ACC112 (cell line): Measurements from ENCODE around the gene VTI1A.

Experiments used
- H2AFZ ChIP-seq: fragments of 200-600 bp; sonication (generic); one replicate; pipeline ENCODE4 v1.6.0; 2017; ENCODE audit warnings: antibody characterized with exemption, low read length; ENCODE audit not compliant: unreplicated experiment
- H3K27ac ChIP-seq: fragments of 200-600 bp; sonication (generic); 2 replicates; pipeline ENCODE4 v1.5.1; 2014; ENCODE audit warnings: low read depth, mild to moderate bottlenecking, antibody characterized with exemption, low read length, moderate library complexity
- H3K27me3 ChIP-seq: fragments of 200-600 bp; sonication (generic); 2 replicates; pipeline ENCODE4 v1.6.1; 2014; ENCODE audit warnings: mild to moderate bottlenecking, antibody characterized with exemption, low read length, moderate library complexity, mixed read lengths; ENCODE audit not compliant: insufficient read depth
- H3K36me3 ChIP-seq: fragments of 200-600 bp; sonication (generic); 2 replicates; pipeline ENCODE4 v1.6.1; 2016; ENCODE audit warnings: mild to moderate bottlenecking, antibody characterized with exemption, low read length, moderate library complexity, mixed read lengths; ENCODE audit not compliant: insufficient read depth
- H3K4me1 ChIP-seq: fragments of 200-600 bp; sonication (generic); one replicate; pipeline ENCODE4 v1.6.1; 2016; ENCODE audit warnings: low read length, mixed read lengths; ENCODE audit not compliant: insufficient read depth, unreplicated experiment, control insufficient read depth
- H3K4me3 ChIP-seq: fragments of 200-600 bp; sonication (generic); 2 replicates; pipeline ENCODE4 v1.5.1; 2014; ENCODE audit warnings: mild to moderate bottlenecking, low read depth, low read length
- H3K79me2 ChIP-seq: fragments of 200-600 bp; sonication (generic); one replicate; pipeline ENCODE4 v1.6.0; 2016; ENCODE audit warnings: low read length; ENCODE audit not compliant: control insufficient read depth, unreplicated experiment, insufficient read depth

Gene VTI1A

DNA sequence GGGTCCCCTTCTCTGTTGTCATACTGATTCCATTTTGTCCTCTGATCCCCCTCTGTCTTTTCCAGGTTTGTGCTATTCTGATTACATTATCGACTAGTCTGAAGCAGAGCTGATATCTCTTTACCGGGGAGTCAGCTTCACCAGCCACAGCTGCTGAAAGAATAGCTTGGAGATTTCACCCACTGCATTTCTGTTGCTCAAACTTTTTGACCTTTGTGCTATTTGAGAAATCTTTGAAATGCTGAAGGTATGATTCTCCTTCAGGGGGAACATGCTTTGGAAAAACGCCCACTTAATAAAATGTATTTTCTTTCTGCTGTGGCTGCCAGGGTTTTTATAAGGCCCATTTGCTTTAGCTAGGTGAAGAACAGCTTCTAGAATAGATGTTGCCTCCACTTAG lies 305.3 kb downstream of the VTI1A start:
- Histone ChIP-seq H2AFZ (no peak overlapping the region), H3K4me1 (peaks cover 18% of the 10 kb centered on the region), H3K27ac (no peak overlapping the region), H3K27me3 (no peaks in the 10 kb centered on the region), H3K4me3 (no peak overlapping the region), H3K79me2 (no peaks in the 10 kb centered on the region), H3K36me3 (no peaks in the 10 kb centered on the region)

DNA sequence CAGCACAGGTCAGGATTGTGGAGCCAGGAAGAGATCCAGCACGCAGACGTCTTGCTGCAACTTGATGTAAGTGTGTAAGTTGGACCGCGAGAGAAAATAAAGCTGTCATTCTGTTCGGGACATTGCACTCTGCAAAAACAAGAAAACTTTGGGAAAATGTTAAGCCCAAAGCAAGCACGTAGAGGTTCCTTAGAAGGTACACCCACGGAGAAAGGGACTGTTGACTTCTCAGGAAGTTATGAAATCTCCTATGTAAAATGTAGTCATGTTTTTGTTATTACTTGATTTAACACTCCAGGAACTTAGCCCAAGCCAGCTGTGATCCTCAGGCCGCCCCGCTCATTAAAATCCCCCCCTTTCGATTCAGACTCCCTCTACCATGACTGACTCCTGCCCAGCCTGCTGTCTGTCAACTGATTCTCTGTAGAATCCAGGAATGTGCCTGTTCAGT lies 307.0 kb downstream of the VTI1A start:
- no peak overlapping the region for H2AFZ ChIP-seq
- H3K4me3 ChIP-seq = no peak overlapping the region
- no peaks in the 10 kb centered on the region for H3K36me3 ChIP-seq
- no peaks in the 10 kb centered on the region for H3K79me2 ChIP-seq
- H3K4me1 ChIP-seq = peaks cover 18% of the 10 kb centered on the region
- H3K27me3 ChIP-seq = no peaks in the 10 kb centered on the region
- no peak overlapping the region for H3K27ac ChIP-seq

DNA sequence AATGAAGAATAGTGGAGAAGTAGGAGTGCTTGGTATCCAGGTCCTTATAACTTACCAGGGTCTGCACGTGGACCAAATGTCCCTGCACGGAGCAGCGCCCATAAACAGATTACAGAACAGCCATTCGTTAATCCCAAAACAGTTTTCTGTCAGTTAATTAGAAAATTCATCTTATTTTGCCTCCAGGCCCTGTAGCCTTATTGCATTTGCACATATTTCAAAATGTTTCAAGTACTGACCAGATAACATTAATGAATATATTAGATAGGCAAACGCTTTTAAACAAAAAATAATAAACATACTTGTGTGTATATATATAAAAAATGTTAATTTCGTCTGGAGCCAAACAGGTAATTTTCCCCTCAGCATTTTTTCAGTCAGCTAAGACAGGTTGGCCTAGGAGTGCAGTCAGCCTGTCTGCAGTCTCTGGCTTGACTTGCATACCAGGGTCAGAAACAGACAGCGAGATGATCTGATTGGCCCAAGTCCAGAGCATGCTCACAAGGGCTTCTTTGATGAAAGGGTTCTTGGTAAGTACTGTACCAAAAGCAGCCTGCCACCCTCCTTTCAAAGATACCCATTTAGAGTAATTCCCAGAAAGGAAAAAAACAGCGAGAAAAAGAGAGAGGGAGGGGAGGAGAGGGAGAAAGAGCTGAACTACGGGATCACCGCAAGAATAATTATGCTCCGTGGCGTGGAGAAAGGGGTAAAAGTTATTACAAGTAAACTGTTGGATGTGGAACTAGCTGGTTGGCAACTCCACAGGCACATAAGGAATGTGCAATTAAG lies 308.6 kb downstream of the VTI1A start:
- H3K36me3 ChIP-seq = no peaks in the 10 kb centered on the region
- no peaks in the 10 kb centered on the region for H3K27me3 ChIP-seq
- H3K79me2 ChIP-seq = no peaks in the 10 kb centered on the region
- H3K27ac ChIP-seq = no peak overlapping the region
- peaks cover 18% of the 10 kb centered on the region for H3K4me1 ChIP-seq
- no peak overlapping the region for H3K4me3 ChIP-seq
- H2AFZ ChIP-seq = no peak overlapping the region

DNA sequence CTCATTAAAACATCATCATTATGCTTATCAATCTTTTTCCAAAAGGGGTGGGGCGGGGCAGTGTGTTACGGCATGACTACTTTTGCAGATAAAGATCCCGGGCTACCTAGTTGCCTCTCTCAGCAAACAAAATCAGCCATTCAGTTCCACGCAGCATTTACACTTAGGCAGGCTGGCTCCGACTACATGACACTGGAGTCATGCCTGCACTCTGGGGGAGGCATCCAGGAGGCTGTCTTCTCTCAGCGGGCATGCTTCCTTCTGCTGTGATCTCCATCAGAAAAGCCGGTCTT lies 309.2 kb downstream of the VTI1A start:
- no peak overlapping the region for H2AFZ ChIP-seq

DNA sequence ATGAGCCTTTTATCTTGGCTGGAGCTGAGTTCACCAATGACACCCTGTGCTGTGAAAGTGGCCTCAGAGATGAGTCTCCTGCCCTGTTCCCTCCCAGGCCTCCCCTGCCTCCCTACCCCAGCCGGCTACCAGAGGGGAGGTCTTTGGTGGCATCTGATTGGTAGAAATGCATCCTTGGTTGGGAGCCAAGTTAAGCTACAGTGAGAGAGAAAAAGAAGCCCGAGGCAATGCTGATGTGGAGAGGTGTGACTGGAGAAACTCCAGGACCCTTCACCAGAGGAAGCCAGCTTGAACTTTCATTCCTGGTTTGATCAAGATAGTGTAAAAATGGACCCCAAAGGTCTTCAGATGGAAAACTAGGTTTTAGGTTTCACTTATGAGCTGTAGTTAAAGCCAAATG lies 311.9 kb downstream of the VTI1A start:
- Histone ChIP-seq H3K36me3 (no peaks in the 10 kb centered on the region), H3K27ac (no peak overlapping the region), H3K4me1 (peaks cover 3% of the 10 kb centered on the region), H3K4me3 (no peak overlapping the region), H3K27me3 (no peaks in the 10 kb centered on the region), H3K79me2 (no peaks in the 10 kb centered on the region), H2AFZ (no peak overlapping the region)

More for the DNA sequence above, 309.2 kb downstream of the VTI1A start:
- H3K27ac ChIP-seq = no peak overlapping the region
- H3K27me3 ChIP-seq = no peaks in the 10 kb centered on the region
- no peak overlapping the region for H3K4me3 ChIP-seq
- no peaks in the 10 kb centered on the region for H3K36me3 ChIP-seq
- H3K4me1 ChIP-seq = peaks cover 18% of the 10 kb centered on the region
- H3K79me2 ChIP-seq = no peaks in the 10 kb centered on the region

DNA sequence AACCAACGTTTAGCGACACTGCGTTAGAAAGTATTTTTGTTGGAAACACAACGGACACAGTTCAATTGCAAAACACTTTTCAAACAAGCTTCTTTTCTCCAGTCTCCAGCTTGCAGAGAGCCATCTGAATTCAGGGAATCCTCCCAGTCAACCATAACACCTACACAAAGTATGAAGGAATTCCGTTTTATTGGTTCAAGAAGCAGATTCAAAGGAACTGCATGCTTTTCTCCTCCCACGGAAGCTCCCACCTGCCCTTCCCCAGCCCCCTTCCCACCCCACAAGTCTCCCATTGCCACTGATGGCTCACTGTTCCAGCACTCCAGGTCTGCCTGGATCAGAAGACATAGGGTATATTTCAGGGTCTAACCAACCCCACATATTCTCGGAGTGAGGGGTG lies 312.5 kb downstream of the VTI1A start:
- no peak overlapping the region for H3K27ac ChIP-seq
- H3K4me1 ChIP-seq = no peaks in the 10 kb centered on the region
- H3K4me3 ChIP-seq = no peak overlapping the region
- no peaks in the 10 kb centered on the region for H3K36me3 ChIP-seq
- H2AFZ ChIP-seq = no peak overlapping the region
- H3K27me3 ChIP-seq = no peaks in the 10 kb centered on the region
- no peaks in the 10 kb centered on the region for H3K79me2 ChIP-seq

DNA sequence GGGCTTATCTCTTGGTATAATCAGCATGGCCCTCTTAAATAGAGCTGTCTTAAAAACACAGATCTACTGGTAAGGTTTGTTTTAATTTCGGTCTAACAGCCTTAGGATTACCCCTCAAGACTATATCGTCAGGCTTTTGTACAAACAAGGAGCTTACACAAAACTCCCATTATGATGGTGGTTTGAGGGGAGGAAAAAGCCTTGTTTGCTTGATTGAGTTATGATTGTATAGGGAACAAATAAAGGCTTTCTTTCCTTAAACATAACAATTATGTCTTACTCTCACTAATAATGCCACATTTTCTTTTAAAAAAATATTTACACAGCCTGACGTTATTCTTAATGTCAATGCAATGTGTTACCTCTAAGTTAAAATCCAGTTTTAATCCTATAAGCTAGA lies 314.2 kb downstream of the VTI1A start:
- Histone ChIP-seq H3K4me1 (no peaks in the 10 kb centered on the region), H2AFZ (no peak overlapping the region), H3K27me3 (no peaks in the 10 kb centered on the region), H3K27ac (no peak overlapping the region), H3K36me3 (no peaks in the 10 kb centered on the region), H3K4me3 (no peak overlapping the region), H3K79me2 (no peaks in the 10 kb centered on the region)

DNA sequence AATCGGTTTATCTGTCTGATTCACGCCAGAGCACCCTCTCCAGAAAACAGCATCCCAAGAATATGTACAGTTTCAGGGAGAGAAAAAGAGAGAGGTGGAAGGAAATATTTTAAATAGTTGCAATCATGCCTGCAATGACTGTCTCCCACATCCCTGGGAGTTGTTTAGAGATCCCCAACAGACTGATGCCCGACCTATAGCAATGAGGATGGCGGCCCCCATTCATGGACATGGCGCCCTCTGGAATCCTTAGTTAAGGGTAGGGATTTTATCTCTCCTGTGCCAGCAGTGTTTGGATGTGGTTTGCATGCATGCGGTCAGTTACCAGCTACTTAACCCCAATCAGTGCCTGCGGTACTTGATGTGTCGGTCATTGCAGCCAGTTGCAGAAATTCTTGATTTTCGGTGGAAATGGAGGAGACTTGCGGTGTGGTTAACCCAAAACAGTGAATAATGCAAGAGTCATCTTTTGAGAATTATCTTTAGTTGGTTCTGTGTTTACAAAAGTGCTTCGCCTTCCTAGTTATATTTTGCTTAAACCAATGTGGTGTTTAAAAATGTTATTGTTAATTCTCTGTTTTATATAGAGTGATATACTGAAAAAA lies 317.0 kb downstream of the VTI1A start:
- Histone ChIP-seq H3K27ac (no peak overlapping the region), H3K79me2 (no peaks in the 10 kb centered on the region), H3K4me1 (no peaks in the 10 kb centered on the region), H3K4me3 (no peak overlapping the region), H3K27me3 (no peaks in the 10 kb centered on the region), H2AFZ (no peak overlapping the region), H3K36me3 (no peaks in the 10 kb centered on the region)

DNA sequence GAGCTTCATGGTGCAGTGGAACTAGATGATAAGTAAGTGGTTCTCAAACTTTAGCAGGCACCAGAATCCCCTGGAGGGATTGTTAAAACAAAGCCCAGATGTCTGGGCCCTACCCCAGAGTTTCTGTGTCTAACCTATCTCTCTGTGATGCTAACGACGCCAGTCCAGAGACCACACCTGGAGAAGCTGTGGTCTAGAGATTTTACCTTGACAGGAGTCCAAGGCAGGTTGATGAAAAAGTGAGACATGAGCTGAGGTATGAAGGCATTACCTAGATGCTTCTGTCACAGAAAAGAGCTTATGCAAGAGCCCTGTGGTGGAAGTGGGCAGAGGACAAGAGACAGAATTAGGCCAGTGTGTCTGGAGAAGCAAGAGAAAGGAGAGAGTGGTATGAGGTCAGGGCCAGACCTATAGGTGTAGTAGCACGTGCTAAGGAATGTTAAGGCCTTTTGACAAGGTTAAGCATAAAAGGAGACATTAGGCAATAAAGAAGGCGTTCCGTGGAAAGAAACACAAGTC lies 318.8 kb downstream of the VTI1A start:
- Histone ChIP-seq H3K27me3 (no peaks in the 10 kb centered on the region), H3K36me3 (no peaks in the 10 kb centered on the region), H3K79me2 (no peaks in the 10 kb centered on the region), H2AFZ (no peak overlapping the region), H3K4me3 (no peak overlapping the region), H3K4me1 (no peaks in the 10 kb centered on the region), H3K27ac (no peak overlapping the region)

DNA sequence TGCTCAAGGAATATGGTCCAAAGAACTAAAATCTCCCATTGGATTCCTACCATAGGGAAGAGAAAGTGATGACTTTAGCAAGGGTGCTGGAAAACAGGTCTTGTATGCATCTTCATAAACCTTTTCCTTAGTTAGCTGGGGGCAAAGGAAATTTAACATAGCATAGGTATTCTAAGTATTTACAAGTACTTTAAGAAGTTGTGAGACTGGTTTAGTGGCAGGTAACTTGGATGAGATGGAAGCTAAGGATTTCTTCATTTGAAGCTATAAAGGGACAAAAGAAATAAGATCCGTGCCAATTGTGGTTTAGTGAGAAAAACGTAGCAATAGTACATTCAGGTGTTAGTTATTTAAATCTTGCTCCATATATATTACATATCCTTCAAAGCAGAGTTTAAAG lies 319.6 kb downstream of the VTI1A start:
- H3K27me3 ChIP-seq = no peaks in the 10 kb centered on the region
- H3K4me3 ChIP-seq = no peak overlapping the region
- no peak overlapping the region for H2AFZ ChIP-seq
- no peaks in the 10 kb centered on the region for H3K79me2 ChIP-seq
- no peaks in the 10 kb centered on the region for H3K36me3 ChIP-seq
- no peak overlapping the region for H3K27ac ChIP-seq
- no peaks in the 10 kb centered on the region for H3K4me1 ChIP-seq

DNA sequence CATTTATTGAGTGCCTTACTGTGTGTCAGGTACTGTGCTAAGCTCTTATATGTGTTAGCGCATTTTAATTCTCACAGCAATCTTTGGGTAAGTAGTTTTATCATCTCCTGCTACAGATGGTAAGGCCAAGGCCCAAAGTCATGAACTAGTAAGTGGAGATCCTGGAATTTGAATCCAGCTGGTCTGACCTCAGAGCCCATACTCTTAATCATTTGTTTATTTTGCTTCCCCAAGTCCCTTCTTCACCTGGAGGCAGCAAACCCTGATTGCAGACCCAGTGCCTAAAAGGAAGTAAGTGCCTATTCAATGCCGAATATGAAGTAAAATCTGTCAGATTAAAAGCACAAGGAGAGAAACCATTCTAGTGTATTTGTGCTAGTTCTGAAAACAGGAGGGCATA lies 320.1 kb downstream of the VTI1A start:
- Histone ChIP-seq H3K79me2 (no peaks in the 10 kb centered on the region), H3K27ac (no peak overlapping the region), H3K4me1 (no peaks in the 10 kb centered on the region), H3K4me3 (no peak overlapping the region), H2AFZ (no peak overlapping the region), H3K36me3 (0 out of 2 replicates have a peak, but pooled peaks cover 3% of the 10 kb centered on the region), H3K27me3 (no peaks in the 10 kb centered on the region)
